Activated CD4-positive, alpha-beta memory T cell treated with anti-CD3 and anti-CD28 coated beads, Interleukin-2, amount 10 ng/mL, durations not matched to agents 7 days and 5 days (primary cell): ENCODE measurements around the gene RGS6. TPM values are rescaled to one million over a fixed set of nuclear protein-coding genes. Genes with fewer than 3 reads are reported as not detected.

Experiments
- CTCF ChIA-PET: fragments of 350-600 bp; sonication (Branson Sonifier 250); formaldehyde crosslinking; loops from one replicate; lab custom pipeline; 2021; ENCODE audit warnings: antibody characterized with exemption, inconsistent platforms; lab: Charles Lee
- POLR2A ChIA-PET: fragments of 350-600 bp; sonication (Branson Sonifier 250); formaldehyde crosslinking; loops from one replicate; lab custom pipeline; 2021; ENCODE audit warnings: antibody characterized with exemption; lab: Charles Lee
- DNase-seq: peaks from one replicate; pipeline ENCODE4 v3.0.0-alpha.2; 2020
- H3K27ac Mint-ChIP-seq: one replicate; pipeline ENCODE4 v1.8.0; 2021; ENCODE audit warnings: mild to moderate bottlenecking, mixed read lengths
- H3K27me3 Mint-ChIP-seq: one replicate; pipeline ENCODE4 v1.8.0; 2021; ENCODE audit warnings: mixed read lengths
- H3K36me3 Mint-ChIP-seq: one replicate; pipeline ENCODE4 v1.8.0; 2021; ENCODE audit warnings: low read depth, mixed read lengths
- H3K4me1 Mint-ChIP-seq: one replicate; pipeline ENCODE4 v1.8.0; 2021; ENCODE audit warnings: mixed read lengths
- H3K4me3 Mint-ChIP-seq: one replicate; pipeline ENCODE4 v1.8.0; 2021; ENCODE audit warnings: mild to moderate bottlenecking, mixed read lengths
- H3K9me3 Mint-ChIP-seq: one replicate; pipeline ENCODE4 v1.8.0; 2021; ENCODE audit warnings: mixed read lengths
- total RNA-seq, 2 experiments: library from RNA; stranded (reverse); gene quantifications; one replicate each; pipeline ENCODE4 v1.2.3, GENCODE V29; 2021

RGS6 gene
- total RNA-seq, 2 experiments from 2014 or later: 2.0 to 3.1 TPM

GRCh38 chr14:72443256-72443655 lies 511.0 kb downstream of the RGS6 start:
- ChIA-PET POLR2A (interaction anchor here (0.8 to 10.2 kb wide), 7 partner anchors 6 to 72 kb away, joined by 4 to 210 read pairs (median 10); no protein-coding TSS in a partner anchor), CTCF (interaction anchor here (0.6 to 2.2 kb wide), 3 partner anchors 11 to 73 kb away, joined by 3 to 11 read pairs (median 3); no protein-coding TSS in a partner anchor)
- Mint-ChIP-seq H3K27me3 (no peaks in the 10 kb centered on the region), H3K4me3 (no peak overlapping the region), H3K9me3 (no peaks in the 10 kb centered on the region), H3K36me3 (peaks cover 27% of the 10 kb centered on the region), H3K4me1 (peaks cover 93% of the 10 kb centered on the region), H3K27ac (peak overlapping the region; percentile 84)
- no peak for DNase-seq

DNA sequence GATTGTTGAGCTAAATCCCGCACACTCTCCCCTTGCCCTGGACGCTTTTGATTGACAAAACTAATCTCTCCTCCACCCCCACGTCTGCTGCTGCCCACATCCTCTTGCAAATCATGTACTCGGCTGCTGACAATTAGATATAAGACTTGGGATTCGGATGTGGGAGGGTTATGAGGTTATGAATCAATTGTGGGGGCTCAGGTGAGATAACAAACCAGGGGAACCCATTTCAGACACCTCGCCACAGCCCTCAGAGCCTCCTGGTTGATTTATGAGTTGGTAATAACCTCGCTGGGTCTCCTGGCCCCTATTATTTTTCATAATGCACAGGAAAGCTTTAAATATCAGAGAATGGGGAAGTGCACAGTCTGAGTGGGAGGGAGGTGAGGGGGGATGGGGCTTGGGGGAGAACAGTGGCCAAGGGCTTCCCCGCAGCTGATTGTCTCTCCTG lies 511.8 kb downstream of the RGS6 start:
- H3K9me3 Mint-ChIP-seq: no peaks in the 10 kb centered on the region
- peak; percentile 76 for DNase-seq
- H3K4me3 Mint-ChIP-seq: peak overlapping the region; percentile 12
- H3K4me1 Mint-ChIP-seq: peaks cover 89% of the 10 kb centered on the region
- ChIA-PET POLR2A (interaction anchor here (0.7 to 10.2 kb wide), 9 partner anchors 8 to 72 kb away, joined by 3 to 210 read pairs (median 4); no protein-coding TSS in a partner anchor), CTCF (interaction anchor here (0.6 to 2.2 kb wide), 4 partner anchors 10 to 72 kb away, joined by 3 to 11 read pairs (median 3); no protein-coding TSS in a partner anchor)
- peaks cover 19% of the 10 kb centered on the region for H3K36me3 Mint-ChIP-seq
- no peaks in the 10 kb centered on the region for H3K27me3 Mint-ChIP-seq
- H3K27ac Mint-ChIP-seq: peak overlapping the region; percentile 84

GRCh38 chr14:72444701-72445100 lies 512.5 kb downstream of the RGS6 start:
- Mint-ChIP-seq H3K36me3 (peaks cover 18% of the 10 kb centered on the region), H3K9me3 (no peaks in the 10 kb centered on the region), H3K4me3 (no peak overlapping the region), H3K4me1 (peaks cover 88% of the 10 kb centered on the region), H3K27ac (peak overlapping the region; percentile 84), H3K27me3 (no peaks in the 10 kb centered on the region)
- POLR2A ChIA-PET: interaction anchor here (0.7 to 10.2 kb wide), 8 partner anchors 9 to 71 kb away, joined by 3 to 210 read pairs (median 4); no protein-coding TSS in a partner anchor
- no peak for DNase-seq
- CTCF ChIA-PET: interaction anchor here (0.9 to 2.2 kb wide), 2 partner anchors 26 to 32 kb away, joined by 3 to 11 read pairs; no protein-coding TSS in a partner anchor

- Mint-ChIP-seq H3K9me3 (no peaks in the 10 kb centered on the region), H3K27me3 (no peaks in the 10 kb centered on the region), H3K4me1 (peaks cover 82% of the 10 kb centered on the region), H3K36me3 (peaks cover 14% of the 10 kb centered on the region), H3K4me3 (no peak overlapping the region), H3K27ac (no peak overlapping the region)
- POLR2A ChIA-PET: interaction anchor here (1.0 to 5.6 kb wide), 2 partner anchors 9 to 29 kb away, joined by 4 to 98 read pairs; no protein-coding TSS in a partner anchor
- DNase-seq: no peak
- CTCF ChIA-PET: interaction anchor here (0.8 to 3.4 kb wide), 4 partner anchors 9 to 424 kb away, joined by 3 to 12 read pairs (median 4); no protein-coding TSS in a partner anchor
Measured at GRCh38 chr14:72448212-72448611, 516.0 kb downstream of the RGS6 start.

- peak overlapping the region; percentile 91 for H3K27ac Mint-ChIP-seq
- no peak for DNase-seq
- ChIA-PET POLR2A (interaction anchor here (1.3 to 5.6 kb wide), 4 partner anchors 12 to 29 kb away, joined by 4 to 98 read pairs (median 26); no protein-coding TSS in a partner anchor), CTCF (interaction anchor here (0.7 to 2.2 kb wide), 4 partner anchors 11 to 66 kb away, joined by 3 to 13 read pairs (median 8); no protein-coding TSS in a partner anchor)
- peaks cover 72% of the 10 kb centered on the region for H3K4me1 Mint-ChIP-seq
- H3K27me3 Mint-ChIP-seq: no peaks in the 10 kb centered on the region
- no peaks in the 10 kb centered on the region for H3K9me3 Mint-ChIP-seq
- H3K36me3 Mint-ChIP-seq: peaks cover 19% of the 10 kb centered on the region
- H3K4me3 Mint-ChIP-seq: no peak overlapping the region
Measured at GRCh38 chr14:72450473-72451044, 518.3 kb downstream of the RGS6 start.

DNA sequence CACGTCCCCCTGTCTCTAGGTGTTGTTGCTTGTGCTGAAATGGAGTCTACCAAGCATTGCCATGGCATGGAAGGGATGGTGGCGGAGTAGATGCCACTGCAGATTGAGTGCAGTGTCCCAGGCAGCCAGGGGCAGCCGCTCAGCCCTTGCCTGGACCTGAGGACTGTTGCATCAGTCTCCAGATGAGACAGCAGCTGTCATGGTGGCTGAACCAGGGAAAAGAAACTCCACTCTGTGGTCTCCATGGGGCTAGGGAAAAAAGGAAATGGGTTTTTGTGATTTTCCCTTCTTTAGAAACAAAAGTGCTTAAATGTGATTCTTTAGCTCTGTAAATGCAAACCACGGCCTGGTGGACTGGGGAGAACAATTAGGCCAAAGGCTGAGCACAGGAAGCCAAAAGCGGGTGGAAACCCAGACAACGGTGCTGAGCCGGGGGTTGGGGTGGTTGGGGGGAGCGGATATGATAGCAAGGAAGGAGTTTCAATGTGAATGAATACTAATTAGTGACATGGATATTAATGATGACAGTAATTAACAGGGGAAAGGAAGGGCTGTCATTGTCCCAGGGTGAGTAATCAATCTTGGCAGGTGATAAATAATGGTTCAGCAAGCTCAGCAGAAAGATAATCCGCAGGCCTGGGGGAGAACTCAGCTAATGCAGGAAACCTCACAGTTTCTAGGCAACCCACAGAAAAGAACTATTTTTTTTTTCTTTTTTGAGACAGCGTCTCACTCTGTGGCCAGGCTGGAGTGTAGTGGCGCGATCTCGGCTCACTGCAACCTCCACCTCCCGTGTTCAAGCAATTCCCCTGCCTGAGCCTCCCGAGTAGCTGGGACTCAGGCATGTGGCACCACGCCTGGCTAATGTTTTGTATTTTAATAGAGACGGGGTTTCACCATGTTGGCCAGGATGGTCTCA lies 519.1 kb downstream of the RGS6 start:
- ChIA-PET CTCF (interaction anchor here (0.6 to 2.2 kb wide), 7 partner anchors 12 to 65 kb away, joined by 3 to 13 read pairs (median 3); no protein-coding TSS in a partner anchor), POLR2A (interaction anchor here (1.0 to 5.6 kb wide), 8 partner anchors 13 to 454 kb away, joined by 3 to 98 read pairs (median 4); no protein-coding TSS in a partner anchor)
- Mint-ChIP-seq H3K4me1 (peaks cover 70% of the 10 kb centered on the region), H3K36me3 (peaks cover 19% of the 10 kb centered on the region), H3K27ac (peak overlapping the region; percentile 91), H3K4me3 (peak overlapping the region; percentile 6), H3K9me3 (no peaks in the 10 kb centered on the region), H3K27me3 (no peaks in the 10 kb centered on the region)
- peak; percentile 73 for DNase-seq

DNA sequence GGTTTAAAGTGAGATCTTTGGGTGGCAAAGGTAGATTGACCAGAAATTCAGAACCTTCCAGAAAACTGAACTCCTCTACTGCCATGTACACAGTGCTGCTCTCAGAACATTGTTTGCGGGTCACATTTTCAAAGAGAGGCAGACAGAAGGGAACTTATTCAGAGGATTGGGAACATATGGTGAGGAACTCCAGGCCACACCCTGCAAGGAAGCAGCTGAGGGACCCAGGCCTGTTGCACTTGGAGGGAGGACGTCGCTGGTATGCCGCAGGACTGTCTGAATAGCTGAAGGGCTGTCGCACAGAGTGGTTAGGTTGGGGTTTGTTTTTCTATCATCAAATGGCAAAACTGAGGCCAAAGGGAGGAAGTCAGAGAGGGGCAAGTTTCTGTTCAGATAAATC lies 520.5 kb downstream of the RGS6 start:
- peaks cover 4% of the 10 kb centered on the region for H3K27me3 Mint-ChIP-seq
- H3K4me1 Mint-ChIP-seq: peaks cover 60% of the 10 kb centered on the region
- H3K9me3 Mint-ChIP-seq: no peaks in the 10 kb centered on the region
- POLR2A ChIA-PET: interaction anchor here (1.2 to 5.1 kb wide), 2 partner anchors 13 to 25 kb away, joined by 7 to 45 read pairs; no protein-coding TSS in a partner anchor
- CTCF ChIA-PET: interaction anchor here (0.7 to 1.2 kb wide), 2 partner anchors 24 to 1212 kb away, joined by 3 to 4 read pairs; no protein-coding TSS in a partner anchor
- H3K27ac Mint-ChIP-seq: peak overlapping the region; percentile 91
- no peak for DNase-seq
- H3K4me3 Mint-ChIP-seq: no peak overlapping the region
- peaks cover 15% of the 10 kb centered on the region for H3K36me3 Mint-ChIP-seq

DNA sequence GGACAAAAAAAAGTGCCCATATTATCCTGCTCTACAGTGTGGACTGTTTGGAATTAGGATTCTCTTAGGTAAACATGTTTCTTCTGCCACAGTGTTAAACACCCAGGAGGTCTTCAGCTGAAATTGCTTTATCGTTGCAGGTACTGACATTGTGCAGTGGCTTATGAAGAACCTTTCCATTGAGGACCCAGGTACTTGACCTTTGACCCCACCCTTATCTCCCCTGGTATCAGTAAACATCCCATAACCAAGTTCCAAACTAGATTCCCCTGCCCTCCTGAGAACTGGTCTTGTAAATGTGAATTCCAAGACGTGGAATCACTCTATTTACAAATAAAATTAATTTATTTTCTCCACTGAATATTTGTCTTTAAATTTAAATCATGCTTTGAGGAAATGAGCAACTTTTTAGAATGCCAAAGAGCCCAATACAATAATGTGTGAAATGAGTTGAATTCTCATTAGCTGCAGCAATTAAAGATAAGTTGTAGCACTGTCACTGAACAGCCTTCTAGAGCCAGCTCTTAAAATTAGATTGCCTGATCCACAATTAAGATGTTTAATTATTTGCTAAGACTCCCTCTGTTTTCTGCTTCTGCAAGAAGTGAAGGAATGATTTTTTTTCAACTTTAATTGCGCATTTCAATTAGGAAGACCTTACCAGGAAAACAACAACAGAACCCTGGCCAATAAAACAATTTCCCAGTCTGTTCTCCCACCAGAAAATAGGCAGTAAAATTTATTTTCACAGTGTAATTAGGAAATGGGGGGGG lies 522.3 kb downstream of the RGS6 start:
- no peak for DNase-seq
- H3K36me3 Mint-ChIP-seq: peaks cover 13% of the 10 kb centered on the region
- no peak overlapping the region for H3K4me3 Mint-ChIP-seq
- H3K27ac Mint-ChIP-seq: no peak overlapping the region
- H3K27me3 Mint-ChIP-seq: peaks cover 10% of the 10 kb centered on the region
- POLR2A ChIA-PET: interaction anchor here (2.5 to 5.1 kb wide), 2 partner anchors 10 to 23 kb away, joined by 10 to 45 read pairs; no protein-coding TSS in a partner anchor
- CTCF ChIA-PET: interaction anchor here (0.9 to 1.7 kb wide), 6 partner anchors 11 to 51 kb away, joined by 3 to 7 read pairs (median 3); no protein-coding TSS in a partner anchor
- H3K4me1 Mint-ChIP-seq: peaks cover 46% of the 10 kb centered on the region
- peaks cover 3% of the 10 kb centered on the region for H3K9me3 Mint-ChIP-seq

DNA sequence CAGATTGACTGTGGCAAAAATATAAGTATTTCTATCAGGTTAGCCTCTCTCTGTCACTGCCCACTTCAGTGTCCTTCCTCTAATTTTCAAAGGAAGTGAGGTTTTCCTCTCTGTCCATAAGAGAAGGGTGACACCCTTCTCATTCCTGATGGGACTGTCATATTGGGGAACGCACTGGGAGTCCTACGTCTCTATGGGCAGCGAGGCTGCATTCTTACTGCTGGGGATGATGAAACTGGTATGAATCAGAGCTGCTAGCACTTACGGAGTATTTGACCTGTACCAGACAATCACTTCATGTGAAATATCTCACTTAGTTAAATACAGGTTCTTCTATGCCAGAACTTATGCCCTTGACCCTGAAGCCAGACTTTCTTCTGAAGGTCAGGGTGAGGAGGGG lies 525.4 kb downstream of the RGS6 start:
- no peak for DNase-seq
- peaks cover 12% of the 10 kb centered on the region for H3K36me3 Mint-ChIP-seq
- H3K4me3 Mint-ChIP-seq: no peak overlapping the region
- ChIA-PET POLR2A (interaction anchor here (0.9 kb wide), 1 partner anchor 13 kb away, joined by 3 read pairs; no protein-coding TSS in a partner anchor), CTCF (interaction anchor here (0.7 to 1.5 kb wide), 4 partner anchors 15 to 84 kb away, joined by 3 to 4 read pairs (median 3); no protein-coding TSS in a partner anchor)
- H3K9me3 Mint-ChIP-seq: peaks cover 8% of the 10 kb centered on the region
- peaks cover 10% of the 10 kb centered on the region for H3K27me3 Mint-ChIP-seq
- H3K4me1 Mint-ChIP-seq: peaks cover 23% of the 10 kb centered on the region
- no peak overlapping the region for H3K27ac Mint-ChIP-seq

GRCh38 chr14:72462056-72462455 lies 529.8 kb downstream of the RGS6 start:
- H3K9me3 Mint-ChIP-seq: peaks cover 19% of the 10 kb centered on the region
- H3K27ac Mint-ChIP-seq: no peak overlapping the region
- ChIA-PET POLR2A (interaction anchor here (0.9 kb wide), 1 partner anchor 23 kb away, joined by 3 read pairs; no protein-coding TSS in a partner anchor), CTCF (interaction anchor here (1.4 to 2.1 kb wide), 2 partner anchors 11 to 22 kb away, joined by 3 to 9 read pairs; no protein-coding TSS in a partner anchor)
- no peak for DNase-seq
- H3K4me3 Mint-ChIP-seq: no peak overlapping the region
- H3K4me1 Mint-ChIP-seq: no peaks in the 10 kb centered on the region
- peaks cover 17% of the 10 kb centered on the region for H3K36me3 Mint-ChIP-seq
- H3K27me3 Mint-ChIP-seq: peaks cover 24% of the 10 kb centered on the region

- Mint-ChIP-seq H3K4me1 (no peaks in the 10 kb centered on the region), H3K36me3 (peaks cover 21% of the 10 kb centered on the region), H3K9me3 (peaks cover 25% of the 10 kb centered on the region), H3K27ac (no peak overlapping the region), H3K27me3 (peaks cover 16% of the 10 kb centered on the region), H3K4me3 (no peak overlapping the region)
- DNase-seq: no peak
- ChIA-PET POLR2A (interaction anchor here (0.8 to 1.2 kb wide), 2 partner anchors 9 to 24 kb away, joined by 3 read pairs; no protein-coding TSS in a partner anchor), CTCF (interaction anchor here (1.4 to 2.1 kb wide), 3 partner anchors 9 to 53 kb away, joined by 3 to 9 read pairs (median 5); no protein-coding TSS in a partner anchor)
Measured at GRCh38 chr14:72463291-72463866, 531.1 kb downstream of the RGS6 start.
